MM.1S (cell line): ENCODE measurements around the gene SLC26A6.

Experiments used
- CTCF ChIP-seq: fragments of 300-600 bp; sonication (generic); IDR thresholded peaks from 2 replicates; pipeline ENCODE4 v1.5.1; 2016; ENCODE audit warnings: antibody characterized with exemption, low read length, mixed read lengths
- EZH2 ChIP-seq: fragments of 300-600 bp; sonication (generic); optimal IDR thresholded peaks from 2 replicates; pipeline ENCODE3; 2017; ENCODE audit warnings: low read depth, mild to moderate bottlenecking, antibody characterized with exemption, low read length, mixed read lengths
- EZH2phosphoT487 ChIP-seq: fragments of 300-600 bp; sonication (generic); IDR thresholded peaks from 2 replicates; pipeline ENCODE4 v1.6.1; 2018; ENCODE audit warnings: antibody characterized with exemption, low read length

GRCh38 chr3:48679411-48680391 lies 44.4 kb upstream of the SLC26A6 start:
- TF ChIP-seq CTCF (no peak), EZH2 (no peak), EZH2phosphoT487 (no peak)
